Epithelial cell of esophagus (primary cell): ENCODE data around the gene TTC7B.

Experiments used
- DNase-seq: peaks from one replicate; pipeline ENCODE4 v3.0.0; 2010; ENCODE audit warnings: low read depth
- H3K4me3 ChIP-seq: 2 replicates; pipeline ENCODE4 v1.5.1; 2011; ENCODE audit warnings: mild to moderate bottlenecking, low read length, control low read depth
- CTCF ChIP-seq: IDR thresholded peaks from 2 replicates; pipeline ENCODE4 v1.5.1; 2011; ENCODE audit warnings: low read depth, mild to moderate bottlenecking, low read length, control low read depth, inconsistent platforms; ENCODE audit not compliant: insufficient read depth; ENCODE audit errors: missing control alignments

The TTC7B gene

GRCh38 chr14:90722590-90722989 lies 93.6 kb downstream of the TTC7B start:
- no peak for TF ChIP-seq CTCF
- DNase-seq = no peak
- no peak overlapping the region for H3K4me3 ChIP-seq

DNA sequence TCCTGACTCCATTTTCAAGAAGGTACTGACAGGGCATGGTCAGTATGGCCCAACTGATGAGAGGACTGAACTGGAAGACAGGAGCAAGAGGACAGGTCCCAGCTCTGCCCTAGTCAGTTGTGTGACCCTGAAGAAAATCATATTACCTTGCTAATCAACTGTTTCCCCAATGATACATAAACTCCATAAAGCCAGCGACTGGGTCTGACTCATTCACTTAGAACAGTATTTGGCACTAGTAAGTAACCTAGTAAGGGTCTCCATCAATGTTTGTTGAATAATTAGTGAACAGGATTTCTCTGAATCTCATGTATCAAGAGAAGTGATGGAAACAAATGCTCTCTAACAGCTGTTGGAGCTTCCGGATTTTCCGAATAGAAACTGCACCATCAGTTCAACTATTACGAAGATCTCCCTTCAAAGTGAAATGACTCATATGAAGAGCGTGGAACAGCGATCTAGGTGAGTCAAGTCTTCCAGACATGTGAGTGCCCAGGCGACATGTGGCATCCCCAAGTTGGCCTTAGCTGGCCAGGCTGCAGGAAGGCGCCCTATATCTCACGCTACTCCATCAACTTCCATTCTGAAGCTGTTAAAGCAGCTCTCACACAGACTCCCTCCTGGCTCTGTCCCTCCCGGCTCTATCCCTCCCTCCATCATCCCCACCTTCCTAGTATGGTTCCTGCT lies 94.5 kb downstream of the TTC7B start:
- DNase-seq = peak; percentile 56
- no peak overlapping the region for H3K4me3 ChIP-seq
- no peak for TF ChIP-seq CTCF

DNA sequence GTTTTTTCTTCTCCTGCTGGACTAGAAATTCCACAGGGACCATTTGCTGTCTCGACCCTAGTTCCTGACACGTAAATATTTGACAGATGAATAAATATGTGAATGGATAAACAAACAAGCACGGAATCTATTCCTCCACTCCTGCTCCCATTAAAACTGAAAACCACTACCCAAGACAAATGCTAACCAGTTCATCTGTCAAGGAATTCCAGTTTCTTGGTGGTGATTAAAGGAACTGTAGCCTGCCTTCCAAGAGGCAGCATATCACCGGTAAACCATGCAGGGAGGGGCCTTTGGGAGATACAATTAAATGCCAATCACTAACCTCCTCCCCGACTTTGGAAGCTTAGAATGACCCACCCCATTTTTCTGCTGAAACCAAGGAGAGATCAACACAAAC lies 95.4 kb downstream of the TTC7B start:
- no peak for TF ChIP-seq CTCF
- no peak overlapping the region for H3K4me3 ChIP-seq
- no peak for DNase-seq

DNA sequence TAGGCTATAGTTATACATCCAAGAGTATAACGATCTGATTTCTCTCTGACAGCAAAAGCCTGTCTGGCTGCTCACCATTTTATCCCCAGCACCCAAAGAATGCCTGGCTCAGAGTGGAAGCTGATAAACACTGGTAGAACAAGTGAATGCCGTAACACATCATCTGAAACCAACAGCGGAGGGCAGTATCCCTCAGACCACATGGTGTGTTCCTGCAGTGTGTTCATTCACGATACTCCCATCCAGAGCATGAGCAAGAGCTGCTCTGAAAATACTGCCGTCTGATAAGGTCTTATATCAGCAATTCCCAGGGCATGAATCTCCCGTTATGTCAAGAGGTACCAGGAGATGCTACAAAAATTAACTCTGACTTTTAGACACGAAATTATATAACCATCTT lies 95.9 kb downstream of the TTC7B start:
- no peak overlapping the region for H3K4me3 ChIP-seq
- DNase-seq = no peak
- no peak for TF ChIP-seq CTCF

- no peak for DNase-seq
- no peak overlapping the region for H3K4me3 ChIP-seq
- no peak for TF ChIP-seq CTCF
Measured at GRCh38 chr14:90717916-90718315, 98.3 kb downstream of the TTC7B start.

DNA sequence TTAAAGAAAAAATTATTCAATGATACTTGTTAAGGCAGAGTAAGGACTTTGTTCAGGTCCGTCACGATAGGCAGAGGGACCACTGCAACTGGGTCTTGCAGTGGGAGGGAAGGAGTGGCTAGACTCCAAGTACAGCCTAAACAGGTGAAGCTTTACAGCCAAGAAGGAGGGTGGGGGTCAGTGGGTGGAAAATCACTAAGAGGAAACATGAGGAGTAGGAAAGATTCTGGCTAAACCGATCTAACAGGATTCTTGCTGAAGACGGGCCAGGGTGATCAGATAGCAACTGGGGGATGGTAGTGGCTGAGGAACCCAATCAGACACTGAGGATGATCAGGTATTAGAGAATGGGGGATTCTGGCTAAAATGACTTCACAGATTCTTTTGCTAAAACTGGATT lies 100.2 kb downstream of the TTC7B start:
- H3K4me3 ChIP-seq = no peak overlapping the region
- DNase-seq = peak; percentile 27
- no peak for TF ChIP-seq CTCF

DNA sequence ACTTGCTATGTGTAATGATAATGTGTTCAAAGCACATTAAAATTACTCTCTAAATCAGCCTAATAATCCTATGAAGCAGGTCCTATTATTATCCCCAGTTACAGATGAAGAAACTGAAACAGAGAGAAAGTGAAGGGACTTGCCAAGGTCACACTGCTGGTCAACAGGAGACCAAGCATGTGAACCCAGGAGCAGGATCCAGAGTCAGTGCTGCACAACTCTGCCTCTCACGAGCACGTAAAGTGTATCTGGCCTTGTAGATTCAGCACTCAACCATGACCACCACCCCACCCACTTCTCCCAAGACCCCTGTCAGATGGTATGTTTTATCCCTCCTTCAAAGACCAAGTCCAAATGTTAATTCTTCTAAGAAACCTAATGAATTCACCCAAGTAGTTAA lies 100.7 kb downstream of the TTC7B start:
- no peak for DNase-seq
- H3K4me3 ChIP-seq = no peak overlapping the region
- no peak for TF ChIP-seq CTCF
